Neural cell (in vitro differentiated cells): ENCODE results near the gene TMIGD3. TPM values are rescaled to one million over a fixed set of nuclear protein-coding genes. Genes with fewer than 3 reads are reported as not detected.

Experiments used
- H2AFZ ChIP-seq: fragments of 200-600, 300-800 bp; sonication (generic), shearing (Covaris generic); 2 replicates; pipeline ENCODE4 v1.6.0; 2014; ENCODE audit warnings: low read depth, mild to moderate bottlenecking, antibody characterized with exemption, low read length, moderate library complexity
- H3F3A ChIP-seq: fragments of 200-600 bp; shearing (Covaris generic); 2 replicates; pipeline ENCODE4 v1.6.1; 2016; ENCODE audit warnings: mild to moderate bottlenecking, moderate library complexity, mixed read lengths, antibody characterized with exemption, low read length; ENCODE audit not compliant: insufficient read depth, poor library complexity, severe bottlenecking
- H3K27ac ChIP-seq: fragments of 200-600, 300-800 bp; sonication (generic), shearing (Covaris generic); 2 replicates; pipeline ENCODE4 v1.5.1; 2014; ENCODE audit warnings: mild to moderate bottlenecking, low read length, moderate library complexity
- H3K27me3 ChIP-seq: fragments of 300-800, 200-600 bp; sonication (generic), shearing (Covaris generic); 2 replicates; pipeline ENCODE4 v1.6.0; 2014; ENCODE audit warnings: mild to moderate bottlenecking, low read depth, low read length, moderate library complexity; ENCODE audit not compliant: insufficient read depth
- H3K36me3 ChIP-seq: fragments of 300-800, 200-600 bp; sonication (generic), shearing (Covaris generic); 2 replicates; pipeline ENCODE4 v1.5.1; 2014; ENCODE audit warnings: mild to moderate bottlenecking, antibody characterized with exemption, low read length, moderate library complexity; ENCODE audit not compliant: insufficient read depth
- H3K4me2 ChIP-seq: fragments of 300-800, 200-600 bp; sonication (generic), shearing (Covaris generic); 2 replicates; pipeline ENCODE4 v1.6.0; 2014; ENCODE audit warnings: mild to moderate bottlenecking, low read length
- H3K4me3 ChIP-seq: fragments of 300-800, 200-600 bp; sonication (generic), shearing (Covaris generic); 2 replicates; pipeline ENCODE4 v1.5.1; 2014; ENCODE audit warnings: mild to moderate bottlenecking, low read length, moderate library complexity
- H3K79me2 ChIP-seq: fragments of 200-600 bp; shearing (Covaris generic); replicated peaks from 2 replicates; pipeline ENCODE4 v1.6.0; 2014; ENCODE audit warnings: mild to moderate bottlenecking, low read length, moderate library complexity; ENCODE audit not compliant: insufficient read depth
- H3K9ac ChIP-seq: fragments of 300-800, 200-600 bp; sonication (generic), shearing (Covaris generic); 2 replicates; pipeline ENCODE4 v1.6.1; 2016; ENCODE audit warnings: mild to moderate bottlenecking, low read length, mixed read lengths
- H3K9me2 ChIP-seq: fragments of 200-600 bp; shearing (Covaris generic); 2 replicates; pipeline ENCODE4 v1.6.1; 2016; ENCODE audit warnings: mild to moderate bottlenecking, low read length, mixed read lengths; ENCODE audit not compliant: insufficient read depth
- H3K9me3 ChIP-seq: fragments of 200-600, 300-800 bp; sonication (generic), shearing (Covaris generic); 2 replicates; pipeline ENCODE4 v1.6.1; 2016; ENCODE audit warnings: mild to moderate bottlenecking, mixed run types, low read length, moderate library complexity, mixed read lengths
- H4K20me1 ChIP-seq: fragments of 200-600 bp; shearing (Covaris generic); 2 replicates; pipeline ENCODE4 v1.6.1; 2016; ENCODE audit warnings: mild to moderate bottlenecking, mixed run types; ENCODE audit not compliant: insufficient read depth
- CTCF ChIP-seq: fragments of 450-650 bp; IDR thresholded peaks from 2 replicates; pipeline ENCODE4 v1.5.1; 2014; ENCODE audit warnings: antibody characterized with exemption, mild to moderate bottlenecking, moderate library complexity; ENCODE audit not compliant: poor library complexity, severe bottlenecking
- EP300 ChIP-seq: fragments of 450-650 bp; conservative IDR thresholded peaks from 2 replicates; pipeline ENCODE4 v1.6.1; 2014; ENCODE audit warnings: antibody characterized with exemption, mild to moderate bottlenecking, moderate library complexity; ENCODE audit not compliant: poor library complexity, severe bottlenecking
- EZH2 ChIP-seq: fragments of 200-600, 300-800 bp; shearing (Covaris generic), sonication (generic); IDR thresholded peaks from 2 replicates; pipeline ENCODE4 v1.6.1; 2014; ENCODE audit warnings: antibody characterized with exemption, low read length, borderline replicate concordance, mild to moderate bottlenecking; ENCODE audit not compliant: insufficient read depth, poor library complexity, severe bottlenecking
- MXI1 ChIP-seq: fragments of 450-650 bp; conservative IDR thresholded peaks from 2 replicates; pipeline ENCODE4 v1.6.1; 2014; ENCODE audit warnings: antibody characterized with exemption, mild to moderate bottlenecking; ENCODE audit not compliant: poor library complexity, severe bottlenecking
- POLR2AphosphoS5 ChIP-seq: IDR thresholded peaks from 2 replicates; pipeline ENCODE4 v1.6.1; 2012
- RAD21 ChIP-seq: fragments of 450-650 bp; conservative IDR thresholded peaks from 2 replicates; pipeline ENCODE4 v1.6.1; 2014; ENCODE audit warnings: antibody characterized with exemption, mild to moderate bottlenecking, moderate library complexity
- SMC3 ChIP-seq: fragments of 450-650 bp; conservative IDR thresholded peaks from 2 replicates; pipeline ENCODE4 v1.6.1; 2014; ENCODE audit warnings: antibody characterized with exemption, mild to moderate bottlenecking, moderate library complexity; ENCODE audit not compliant: poor library complexity
- TAF1 ChIP-seq: IDR thresholded peaks from 2 replicates; pipeline ENCODE4 v1.6.1; 2012; ENCODE audit warnings: low read depth
- polyA plus RNA-seq: library from polyadenylated mRNA; depleted of rRNA; stranded (reverse); fragments of >200 nt; gene quantifications from 2 replicates; pipeline ENCODE4 v1.2.3, GENCODE V29; 2014
- TF ChIP-seq, protein P1 (sequence below): IDR thresholded peaks from 2 replicates; pipeline ENCODE4 v1.6.1; 2012; ENCODE audit warnings: borderline replicate concordance

TMIGD3 gene
- polyA plus RNA-seq, 1 donor from 2014 or later = not detected

DNA sequence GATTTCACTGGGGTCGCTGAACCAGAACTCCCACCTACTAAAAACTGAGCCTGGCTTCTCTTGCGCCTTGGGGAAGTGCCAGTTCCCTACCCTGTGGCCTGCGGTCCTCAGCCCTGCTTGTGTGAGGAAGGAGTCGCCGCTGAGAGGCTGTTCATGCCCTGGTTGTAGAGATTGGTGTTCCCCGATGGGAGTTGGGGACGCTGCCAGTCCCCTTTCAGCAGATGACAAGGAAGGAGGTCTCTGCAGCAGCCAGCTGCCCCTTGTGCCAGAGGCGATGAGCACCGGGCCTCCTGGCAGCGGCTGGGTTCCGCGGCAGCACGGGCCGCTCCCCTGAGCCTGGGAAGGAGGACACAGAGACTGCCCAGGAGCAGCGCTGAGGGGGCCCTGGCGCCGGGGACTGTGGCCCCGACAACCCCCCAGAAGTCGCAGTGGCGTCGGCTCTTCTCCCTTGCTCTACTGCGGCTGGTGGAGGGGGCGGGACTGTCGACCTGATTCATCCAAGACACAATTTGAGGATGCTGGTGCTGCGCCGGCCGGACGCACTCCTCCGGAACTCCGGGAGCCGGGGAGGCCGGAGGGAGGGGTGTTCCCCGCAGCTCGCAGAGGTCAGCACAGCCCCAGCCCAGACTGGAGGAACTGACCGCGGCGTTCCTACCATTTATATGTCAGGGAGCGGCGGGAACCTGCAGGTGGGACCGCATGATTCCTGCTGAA lies 12.0 kb upstream of the TMIGD3 start:
- H3K27ac ChIP-seq = no peak overlapping the region
- H3K9me3 ChIP-seq = no peaks in the 10 kb centered on the region
- no peaks in the 10 kb centered on the region for H3K27me3 ChIP-seq
- TF ChIP-seq RAD21 (no peak), MXI1 (no peak), EZH2 (no peak), TAF1 (no peak), SMC3 (no peak), POLR2AphosphoS5 (no peak), CTCF (no peak), EP300 (no peak)
- TF ChIP-seq, protein P1, sequence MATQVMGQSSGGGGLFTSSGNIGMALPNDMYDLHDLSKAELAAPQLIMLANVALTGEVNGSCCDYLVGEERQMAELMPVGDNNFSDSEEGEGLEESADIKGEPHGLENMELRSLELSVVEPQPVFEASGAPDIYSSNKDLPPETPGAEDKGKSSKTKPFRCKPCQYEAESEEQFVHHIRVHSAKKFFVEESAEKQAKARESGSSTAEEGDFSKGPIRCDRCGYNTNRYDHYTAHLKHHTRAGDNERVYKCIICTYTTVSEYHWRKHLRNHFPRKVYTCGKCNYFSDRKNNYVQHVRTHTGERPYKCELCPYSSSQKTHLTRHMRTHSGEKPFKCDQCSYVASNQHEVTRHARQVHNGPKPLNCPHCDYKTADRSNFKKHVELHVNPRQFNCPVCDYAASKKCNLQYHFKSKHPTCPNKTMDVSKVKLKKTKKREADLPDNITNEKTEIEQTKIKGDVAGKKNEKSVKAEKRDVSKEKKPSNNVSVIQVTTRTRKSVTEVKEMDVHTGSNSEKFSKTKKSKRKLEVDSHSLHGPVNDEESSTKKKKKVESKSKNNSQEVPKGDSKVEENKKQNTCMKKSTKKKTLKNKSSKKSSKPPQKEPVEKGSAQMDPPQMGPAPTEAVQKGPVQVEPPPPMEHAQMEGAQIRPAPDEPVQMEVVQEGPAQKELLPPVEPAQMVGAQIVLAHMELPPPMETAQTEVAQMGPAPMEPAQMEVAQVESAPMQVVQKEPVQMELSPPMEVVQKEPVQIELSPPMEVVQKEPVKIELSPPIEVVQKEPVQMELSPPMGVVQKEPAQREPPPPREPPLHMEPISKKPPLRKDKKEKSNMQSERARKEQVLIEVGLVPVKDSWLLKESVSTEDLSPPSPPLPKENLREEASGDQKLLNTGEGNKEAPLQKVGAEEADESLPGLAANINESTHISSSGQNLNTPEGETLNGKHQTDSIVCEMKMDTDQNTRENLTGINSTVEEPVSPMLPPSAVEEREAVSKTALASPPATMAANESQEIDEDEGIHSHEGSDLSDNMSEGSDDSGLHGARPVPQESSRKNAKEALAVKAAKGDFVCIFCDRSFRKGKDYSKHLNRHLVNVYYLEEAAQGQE = no peak
- no peak overlapping the region for H2AFZ ChIP-seq
- H3K36me3 ChIP-seq = no peaks in the 10 kb centered on the region
- no peaks in the 10 kb centered on the region for H3K9me2 ChIP-seq
- H3K9ac ChIP-seq = no peak overlapping the region
- no peak overlapping the region for H3K4me2 ChIP-seq
- H3F3A ChIP-seq = no peaks in the 10 kb centered on the region
- H3K79me2 ChIP-seq = no peaks in the 10 kb centered on the region
- no peaks in the 10 kb centered on the region for H4K20me1 ChIP-seq
- no peak overlapping the region for H3K4me3 ChIP-seq

- no peaks in the 10 kb centered on the region for H3K79me2 ChIP-seq
- H2AFZ ChIP-seq = no peak overlapping the region
- no peaks in the 10 kb centered on the region for H4K20me1 ChIP-seq
- H3K36me3 ChIP-seq = no peaks in the 10 kb centered on the region
- no peaks in the 10 kb centered on the region for H3K9me2 ChIP-seq
- H3K9me3 ChIP-seq = no peaks in the 10 kb centered on the region
- no peak overlapping the region for H3K4me3 ChIP-seq
- no peaks in the 10 kb centered on the region for H3F3A ChIP-seq
- no peaks in the 10 kb centered on the region for H3K27me3 ChIP-seq
- H3K4me2 ChIP-seq = no peak overlapping the region
- H3K9ac ChIP-seq = no peak overlapping the region
- no peak for TF ChIP-seq EZH2
- no peak for TF ChIP-seq TAF1
- no peak for TF ChIP-seq SMC3
- TF ChIP-seq MXI1 = no peak
- TF ChIP-seq CTCF = no peak
- no peak for TF ChIP-seq EP300
- no peak for TF ChIP-seq RAD21
- no peak for TF ChIP-seq POLR2AphosphoS5
- TF ChIP-seq, protein P1 = no peak
- H3K27ac ChIP-seq = no peak overlapping the region
Measured at GRCh38 chr1:111513410-111514020, 10.1 kb upstream of the TMIGD3 start.
